ENCODE results near the gene GFRA4.
"Not testable (repeated sequence)": the region's sequence is repeated elsewhere in the genome, so short reads cannot be mapped to it uniquely, and the experiment has no call there.

GRCh38 chr20:3615171-3615840 is 47.9 kb downstream of the GFRA4 start:
- not testable (repeated sequence) for TF ChIP-seq CTCF (conservative IDR thresholded peaks at IDR 0.05); EZH2 (IDR thresholded peaks at IDR 0.05; ENCODE audit: low read depth)

All from PC-9 (cell line).